Measurements from ENCODE around the gene CYTH3.

DNA sequence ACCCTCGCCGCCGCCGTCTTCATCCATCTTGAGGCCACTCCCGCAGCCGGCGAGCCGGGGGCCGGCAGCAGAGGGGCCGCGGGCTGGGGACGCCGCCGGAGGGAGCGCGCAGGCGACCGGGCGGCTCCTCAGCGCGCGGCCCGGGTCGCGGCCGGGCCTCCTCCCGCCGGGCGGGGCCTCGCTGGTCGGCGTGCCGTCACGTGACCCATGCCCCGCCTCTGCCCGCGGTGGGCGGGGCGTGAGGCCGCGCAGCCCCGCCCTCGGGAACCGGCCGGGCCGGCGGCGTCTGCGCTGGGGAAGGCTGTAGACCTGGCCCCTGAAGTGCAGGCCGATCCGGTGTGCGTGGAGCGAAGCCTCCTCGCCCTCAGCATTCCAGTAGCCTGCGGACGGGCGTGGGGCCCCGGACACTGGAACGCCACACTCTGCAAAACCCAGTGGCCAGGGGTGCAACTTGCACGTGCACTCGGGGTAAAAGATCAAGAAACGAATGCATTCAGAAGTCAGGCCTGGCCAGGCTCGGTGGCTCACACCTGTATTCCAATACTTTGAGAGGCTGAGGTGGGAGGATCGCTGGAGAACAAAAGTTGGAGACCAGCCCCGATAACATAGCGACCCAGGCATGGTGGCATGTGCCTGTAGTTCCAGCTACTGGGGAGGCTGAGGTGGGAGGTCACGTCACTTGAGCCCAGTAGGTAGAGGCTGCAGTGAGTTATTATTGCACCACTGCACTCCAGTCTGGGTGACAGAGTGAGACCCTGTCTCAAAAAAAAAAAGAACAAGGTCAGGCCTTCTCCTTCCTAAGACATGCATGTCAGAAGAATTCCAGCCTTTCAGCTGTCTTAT lies at the start of gene CYTH3:
- TF ChIP-seq, protein P1, sequence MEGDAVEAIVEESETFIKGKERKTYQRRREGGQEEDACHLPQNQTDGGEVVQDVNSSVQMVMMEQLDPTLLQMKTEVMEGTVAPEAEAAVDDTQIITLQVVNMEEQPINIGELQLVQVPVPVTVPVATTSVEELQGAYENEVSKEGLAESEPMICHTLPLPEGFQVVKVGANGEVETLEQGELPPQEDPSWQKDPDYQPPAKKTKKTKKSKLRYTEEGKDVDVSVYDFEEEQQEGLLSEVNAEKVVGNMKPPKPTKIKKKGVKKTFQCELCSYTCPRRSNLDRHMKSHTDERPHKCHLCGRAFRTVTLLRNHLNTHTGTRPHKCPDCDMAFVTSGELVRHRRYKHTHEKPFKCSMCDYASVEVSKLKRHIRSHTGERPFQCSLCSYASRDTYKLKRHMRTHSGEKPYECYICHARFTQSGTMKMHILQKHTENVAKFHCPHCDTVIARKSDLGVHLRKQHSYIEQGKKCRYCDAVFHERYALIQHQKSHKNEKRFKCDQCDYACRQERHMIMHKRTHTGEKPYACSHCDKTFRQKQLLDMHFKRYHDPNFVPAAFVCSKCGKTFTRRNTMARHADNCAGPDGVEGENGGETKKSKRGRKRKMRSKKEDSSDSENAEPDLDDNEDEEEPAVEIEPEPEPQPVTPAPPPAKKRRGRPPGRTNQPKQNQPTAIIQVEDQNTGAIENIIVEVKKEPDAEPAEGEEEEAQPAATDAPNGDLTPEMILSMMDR (IDR thresholded peaks at IDR 0.05 in 2 of 3, conservative IDR thresholded peaks at IDR 0.05 in 1 of 3; ENCODE audit: borderline replicate concordance in 1 of 3, insufficient read depth in 1 of 3, low read depth in 2 of 3, low read length in 2 of 3): no peak
- TF ChIP-seq EZH2phosphoT487 (IDR thresholded peaks at IDR 0.05; ENCODE audit: borderline replicate concordance) (no peak), TCF7L2 (IDR thresholded peaks at IDR 0.05; ENCODE audit: borderline replicate concordance, extremely low read depth, insufficient read depth, insufficient read length) (peak; percentile 16), YY1 (IDR thresholded peaks at IDR 0.05; ENCODE audit: extremely low read depth, insufficient replicate concordance, low read depth, low read length) (peak; percentile 9), EZH2 (IDR thresholded peaks at IDR 0.05) (no peak), POLR2AphosphoS5 (IDR thresholded peaks at IDR 0.05; ENCODE audit: low read depth, low read length) (peak; percentile 75), CBX3 (IDR thresholded peaks at IDR 0.05; ENCODE audit: low read depth) (no peak), CEBPB (IDR thresholded peaks at IDR 0.05; ENCODE audit: low read depth) (no peak), RAD21 (IDR thresholded peaks at IDR 0.05; ENCODE audit: low read depth) (no peak), POLR2A (IDR thresholded peaks at IDR 0.05; ENCODE audit: borderline replicate concordance, extremely low read depth, insufficient read depth, insufficient read length) (peak; percentile 74)
- TF ChIP-seq, protein P2, sequence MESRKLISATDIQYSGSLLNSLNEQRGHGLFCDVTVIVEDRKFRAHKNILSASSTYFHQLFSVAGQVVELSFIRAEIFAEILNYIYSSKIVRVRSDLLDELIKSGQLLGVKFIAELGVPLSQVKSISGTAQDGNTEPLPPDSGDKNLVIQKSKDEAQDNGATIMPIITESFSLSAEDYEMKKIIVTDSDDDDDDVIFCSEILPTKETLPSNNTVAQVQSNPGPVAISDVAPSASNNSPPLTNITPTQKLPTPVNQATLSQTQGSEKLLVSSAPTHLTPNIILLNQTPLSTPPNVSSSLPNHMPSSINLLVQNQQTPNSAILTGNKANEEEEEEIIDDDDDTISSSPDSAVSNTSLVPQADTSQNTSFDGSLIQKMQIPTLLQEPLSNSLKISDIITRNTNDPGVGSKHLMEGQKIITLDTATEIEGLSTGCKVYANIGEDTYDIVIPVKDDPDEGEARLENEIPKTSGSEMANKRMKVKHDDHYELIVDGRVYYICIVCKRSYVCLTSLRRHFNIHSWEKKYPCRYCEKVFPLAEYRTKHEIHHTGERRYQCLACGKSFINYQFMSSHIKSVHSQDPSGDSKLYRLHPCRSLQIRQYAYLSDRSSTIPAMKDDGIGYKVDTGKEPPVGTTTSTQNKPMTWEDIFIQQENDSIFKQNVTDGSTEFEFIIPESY (IDR thresholded peaks at IDR 0.05; ENCODE audit: extremely low read depth, insufficient replicate concordance, low read length): no peak
- TF ChIP-seq, protein P3, sequence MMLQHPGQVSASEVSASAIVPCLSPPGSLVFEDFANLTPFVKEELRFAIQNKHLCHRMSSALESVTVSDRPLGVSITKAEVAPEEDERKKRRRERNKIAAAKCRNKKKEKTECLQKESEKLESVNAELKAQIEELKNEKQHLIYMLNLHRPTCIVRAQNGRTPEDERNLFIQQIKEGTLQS (IDR thresholded peaks at IDR 0.05): no peak
- TF ChIP-seq, protein P4, sequence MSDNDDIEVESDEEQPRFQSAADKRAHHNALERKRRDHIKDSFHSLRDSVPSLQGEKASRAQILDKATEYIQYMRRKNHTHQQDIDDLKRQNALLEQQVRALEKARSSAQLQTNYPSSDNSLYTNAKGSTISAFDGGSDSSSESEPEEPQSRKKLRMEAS (IDR thresholded peaks at IDR 0.05): peak; percentile 58; the same call in 1 of the 2 replicates
